ENCODE results near the gene HIPK2. TPM values are rescaled to one million over a fixed set of nuclear protein-coding genes. Genes with fewer than 3 reads are reported as not detected.

HIPK2 gene
- total and polyA plus RNA-seq, 2 donors, result 8.5 to 9.8 TPM

GRCh38 chr7:139589474-139589873 lies 188.3 kb downstream of the HIPK2 start:
- Histone ChIP-seq H3K27ac (ENCODE audit: low read depth) (no peak overlapping the region), H3K4me1 (ENCODE audit: insufficient read depth) (no peaks in the 10 kb centered on the region), H3K4me3 (ENCODE audit: low read depth, low read length) (no peak overlapping the region), H3K36me3 (ENCODE audit: insufficient read depth) (no peaks in the 10 kb centered on the region)
- WGBS, result 90% methylated on average over 1 of the region's 1 CpG
- DNase-seq (ENCODE audit: extremely low spot score), result no peak

- Histone ChIP-seq H3K36me3 (ENCODE audit: insufficient read depth) (no peaks in the 10 kb centered on the region), H3K4me3 (ENCODE audit: low read depth, low read length) (no peak overlapping the region), H3K4me1 (ENCODE audit: insufficient read depth) (no peaks in the 10 kb centered on the region), H3K27ac (ENCODE audit: low read depth) (no peak overlapping the region)
- 51% methylated on average over 7 of the region's 7 CpGs for WGBS
- DNase-seq (ENCODE audit: extremely low spot score), result no peak
These were observed 189.2 kb downstream of the HIPK2 start for GRCh38 chr7:139588632-139589031.

DNA sequence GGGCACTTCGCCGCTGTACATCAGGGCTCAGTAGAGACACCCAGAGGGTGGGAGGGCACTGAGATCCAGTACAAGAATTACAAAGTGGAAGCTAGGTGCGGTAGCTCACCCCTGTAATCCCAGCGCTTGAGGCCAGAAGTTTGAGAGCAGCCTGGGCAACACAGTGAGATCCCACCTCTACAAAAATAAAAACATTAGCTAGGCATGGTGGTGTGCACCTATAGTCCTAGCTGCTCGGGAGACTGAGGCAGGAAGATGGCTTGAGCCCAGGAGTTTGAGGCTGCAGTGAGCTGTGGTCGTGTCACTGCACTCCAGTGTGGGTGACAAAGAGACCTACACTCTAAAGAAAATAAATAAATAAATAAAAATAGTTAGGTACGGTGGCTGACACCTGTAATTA lies 190.3 kb downstream of the HIPK2 start:
- Histone ChIP-seq H3K4me3 (ENCODE audit: low read depth, low read length) (no peak overlapping the region), H3K27ac (ENCODE audit: low read depth) (no peak overlapping the region), H3K36me3 (ENCODE audit: insufficient read depth) (no peaks in the 10 kb centered on the region), H3K4me1 (ENCODE audit: insufficient read depth) (no peaks in the 10 kb centered on the region)
- 99% methylated on average over 7 of the region's 7 CpGs for WGBS
- no peak for DNase-seq (ENCODE audit: extremely low spot score)

DNA sequence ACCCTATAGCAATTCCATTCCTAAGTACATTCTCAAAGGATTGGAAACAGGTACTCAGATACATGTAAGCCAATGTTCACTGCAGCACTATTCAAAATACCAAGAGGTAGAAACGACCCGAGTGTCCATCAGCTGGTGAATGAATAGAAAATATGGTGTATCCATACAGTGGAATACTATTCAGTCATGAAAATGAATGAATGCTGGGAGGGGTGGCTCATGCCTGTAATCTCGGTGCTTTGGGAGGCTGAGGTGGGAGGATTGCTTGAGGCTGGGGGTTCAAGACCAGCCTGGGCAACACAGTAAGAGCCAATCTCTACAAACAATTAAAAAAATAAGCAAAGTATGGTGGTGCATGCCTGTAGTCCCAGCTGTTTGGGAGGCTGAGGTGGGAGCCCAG lies 191.5 kb downstream of the HIPK2 start:
- 98% methylated on average over 3 of the region's 3 CpGs for WGBS
- no peak for DNase-seq (ENCODE audit: extremely low spot score)
- H3K4me3 ChIP-seq (ENCODE audit: low read depth, low read length), result no peak overlapping the region
- no peaks in the 10 kb centered on the region for H3K4me1 ChIP-seq (ENCODE audit: insufficient read depth)
- H3K36me3 ChIP-seq (ENCODE audit: insufficient read depth), result peaks cover 3% of the 10 kb centered on the region
- H3K27ac ChIP-seq (ENCODE audit: low read depth), result no peak overlapping the region

- Histone ChIP-seq H3K4me1 (ENCODE audit: insufficient read depth) (no peaks in the 10 kb centered on the region), H3K27ac (ENCODE audit: low read depth) (no peak overlapping the region), H3K36me3 (ENCODE audit: insufficient read depth) (peaks cover 3% of the 10 kb centered on the region), H3K4me3 (ENCODE audit: low read depth, low read length) (no peak overlapping the region)
- WGBS, result 78% methylated on average over 5 of the region's 5 CpGs
- DNase-seq (ENCODE audit: extremely low spot score), result no peak
These were observed 192.8 kb downstream of the HIPK2 start for GRCh38 chr7:139585042-139585441.

- no peaks in the 10 kb centered on the region for H3K4me1 ChIP-seq (ENCODE audit: insufficient read depth)
- H3K4me3 ChIP-seq (ENCODE audit: low read depth, low read length), result no peak overlapping the region
- 94% methylated on average over 15 of the region's 15 CpGs for WGBS
- DNase-seq (ENCODE audit: extremely low spot score), result no peak
- peaks cover 3% of the 10 kb centered on the region for H3K36me3 ChIP-seq (ENCODE audit: insufficient read depth)
- no peak overlapping the region for H3K27ac ChIP-seq (ENCODE audit: low read depth)
These were observed 193.8 kb downstream of the HIPK2 start for GRCh38 chr7:139583826-139584553.

- Histone ChIP-seq H3K4me3 (ENCODE audit: low read depth, low read length) (no peak overlapping the region), H3K36me3 (ENCODE audit: insufficient read depth) (peaks cover 3% of the 10 kb centered on the region), H3K4me1 (ENCODE audit: insufficient read depth) (no peaks in the 10 kb centered on the region), H3K27ac (ENCODE audit: low read depth) (no peak overlapping the region)
- DNase-seq (ENCODE audit: extremely low spot score), result no peak
- WGBS, result 92% methylated on average over 14 of the region's 14 CpGs
These were observed 195.1 kb downstream of the HIPK2 start for GRCh38 chr7:139582671-139583155.

DNA sequence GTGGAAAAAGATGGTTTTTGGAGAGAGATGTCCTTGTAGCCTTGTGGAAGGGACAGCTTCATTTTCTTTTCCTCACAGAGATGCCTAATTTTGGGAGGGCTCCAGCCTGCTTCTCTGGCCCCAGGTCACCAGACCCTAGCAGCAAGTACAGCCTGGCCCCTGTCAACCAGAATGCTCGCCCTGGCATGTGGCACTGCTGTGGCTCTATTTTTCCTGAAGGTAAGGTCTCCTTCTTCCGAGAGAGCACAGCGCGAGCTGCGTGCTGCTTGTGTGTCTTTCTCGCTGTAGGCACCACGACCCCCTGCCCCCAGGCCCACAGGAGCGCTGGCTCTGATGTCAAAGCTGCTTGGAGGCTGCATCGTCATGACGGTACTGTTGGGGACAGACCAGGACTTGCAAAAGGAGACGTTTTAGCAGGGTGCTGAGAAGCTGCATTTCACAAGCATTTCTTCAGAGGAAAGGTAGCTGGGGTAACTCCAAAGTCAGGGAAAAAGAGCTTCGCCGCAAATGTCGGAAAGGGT lies 195.6 kb downstream of the HIPK2 start:
- 91% methylated on average over 14 of the region's 14 CpGs for WGBS
- Histone ChIP-seq H3K4me1 (ENCODE audit: insufficient read depth) (no peaks in the 10 kb centered on the region), H3K36me3 (ENCODE audit: insufficient read depth) (peaks cover 3% of the 10 kb centered on the region), H3K4me3 (ENCODE audit: low read depth, low read length) (no peak overlapping the region), H3K27ac (ENCODE audit: low read depth) (no peak overlapping the region)
- no peak for DNase-seq (ENCODE audit: extremely low spot score)

DNA sequence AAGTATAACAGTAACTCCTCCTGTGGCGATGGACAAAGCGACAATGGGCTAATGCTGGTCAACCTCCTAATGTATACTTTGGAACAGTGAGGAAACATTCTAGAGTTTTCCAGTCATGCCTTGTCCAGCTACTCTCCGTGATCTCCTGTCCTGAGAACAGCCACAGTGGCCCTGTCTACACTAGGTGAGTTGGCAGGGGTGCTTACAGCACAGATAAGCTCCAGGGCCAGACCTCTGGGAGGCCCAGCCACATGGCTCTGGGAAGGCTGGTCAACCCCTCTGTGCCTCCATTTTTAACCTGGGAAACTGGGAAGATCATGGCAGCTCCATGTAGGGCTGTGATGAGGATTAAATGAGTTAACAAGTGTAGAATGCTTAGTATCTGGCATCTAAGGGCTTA lies 197.4 kb downstream of the HIPK2 start:
- no peak for DNase-seq (ENCODE audit: extremely low spot score)
- Histone ChIP-seq H3K4me3 (ENCODE audit: low read depth, low read length) (no peak overlapping the region), H3K36me3 (ENCODE audit: insufficient read depth) (peaks cover 3% of the 10 kb centered on the region), H3K4me1 (ENCODE audit: insufficient read depth) (no peaks in the 10 kb centered on the region), H3K27ac (ENCODE audit: low read depth) (no peak overlapping the region)
- WGBS, result 94% methylated on average over 3 of the region's 3 CpGs

DNA sequence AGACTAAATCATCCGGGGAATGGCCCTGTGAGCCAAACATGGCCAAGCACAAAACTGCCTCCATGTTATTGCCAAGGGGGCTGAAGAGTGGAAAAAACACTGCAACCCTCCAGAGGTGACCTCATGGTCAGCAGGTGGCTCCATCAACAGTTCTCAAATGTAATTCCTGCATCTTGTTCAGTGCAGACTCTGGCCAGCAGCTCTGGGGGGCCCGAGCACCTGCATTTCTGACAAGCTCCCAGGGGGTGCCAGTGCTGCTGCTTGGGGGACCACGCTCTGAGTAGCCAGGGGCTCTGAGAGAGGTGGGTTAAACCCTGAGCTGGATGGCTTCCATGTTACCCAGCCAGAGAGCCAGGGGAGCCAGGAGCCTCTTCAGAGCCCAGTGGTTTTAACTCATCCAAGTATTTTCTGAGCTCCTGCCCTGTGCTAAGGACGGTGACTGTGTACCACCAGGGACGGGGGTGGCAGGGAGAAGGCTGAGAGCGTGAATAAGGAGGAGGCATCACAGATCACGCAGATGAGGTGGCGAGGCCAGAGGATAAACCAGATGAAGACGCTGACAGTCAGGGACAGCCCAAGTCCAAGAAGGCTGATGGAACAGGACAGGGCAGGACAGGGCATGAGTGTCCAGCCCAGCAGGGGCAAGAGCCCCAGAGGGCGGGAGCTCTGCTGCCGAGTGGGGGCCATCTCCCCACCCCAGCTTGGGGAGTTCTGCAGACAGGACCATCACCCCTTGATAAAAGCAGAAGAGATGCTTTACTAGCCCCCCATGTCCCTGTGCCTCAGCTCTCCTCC lies 201.4 kb downstream of the HIPK2 start:
- DNase-seq (ENCODE audit: extremely low spot score), result no peak
- no peak overlapping the region for H3K27ac ChIP-seq (ENCODE audit: low read depth)
- H3K36me3 ChIP-seq (ENCODE audit: insufficient read depth), result peaks cover 3% of the 10 kb centered on the region
- WGBS, result 94% methylated on average over 11 of the region's 11 CpGs
- H3K4me3 ChIP-seq (ENCODE audit: low read depth, low read length), result no peak overlapping the region
- peaks cover 2% of the 10 kb centered on the region for H3K4me1 ChIP-seq (ENCODE audit: insufficient read depth)

DNA sequence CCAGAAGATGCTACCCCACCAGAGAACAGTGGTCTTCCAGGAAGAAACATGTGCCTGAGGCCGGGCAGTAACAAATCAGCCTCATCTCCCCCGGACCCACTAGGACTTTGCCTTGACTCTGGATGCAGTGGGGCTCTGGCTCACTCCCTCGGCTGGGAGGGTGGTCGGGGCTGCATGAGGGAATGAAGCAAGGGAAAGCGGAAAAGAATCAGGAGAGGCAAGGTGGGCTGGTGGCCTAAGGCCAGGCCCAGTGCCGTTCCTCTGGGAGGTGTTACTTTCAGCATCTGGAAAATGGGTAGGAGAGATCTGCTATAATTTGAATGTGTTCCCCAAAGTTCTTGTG lies 202.5 kb downstream of the HIPK2 start:
- Histone ChIP-seq H3K4me3 (ENCODE audit: low read depth, low read length) (no peak overlapping the region), H3K27ac (ENCODE audit: low read depth) (no peak overlapping the region), H3K36me3 (ENCODE audit: insufficient read depth) (peaks cover 3% of the 10 kb centered on the region), H3K4me1 (ENCODE audit: insufficient read depth) (peaks cover 2% of the 10 kb centered on the region)
- no peak for DNase-seq (ENCODE audit: extremely low spot score)
- whole genome bisulfite sequencing, result 93% methylated on average over 6 of the region's 6 CpGs

GRCh38 chr7:139574618-139575337 lies 203.0 kb downstream of the HIPK2 start:
- H3K27ac ChIP-seq (ENCODE audit: low read depth), result no peak overlapping the region
- H3K4me1 ChIP-seq (ENCODE audit: insufficient read depth), result peaks cover 2% of the 10 kb centered on the region
- no peak overlapping the region for H3K4me3 ChIP-seq (ENCODE audit: low read depth, low read length)
- peaks cover 3% of the 10 kb centered on the region for H3K36me3 ChIP-seq (ENCODE audit: insufficient read depth)
- no peak for DNase-seq (ENCODE audit: extremely low spot score)
- 93% methylated on average over 16 of the region's 16 CpGs for WGBS

- no peak for DNase-seq (ENCODE audit: extremely low spot score)
- Histone ChIP-seq H3K4me3 (ENCODE audit: low read depth, low read length) (no peak overlapping the region), H3K36me3 (ENCODE audit: insufficient read depth) (peaks cover 3% of the 10 kb centered on the region), H3K4me1 (ENCODE audit: insufficient read depth) (peaks cover 2% of the 10 kb centered on the region), H3K27ac (ENCODE audit: low read depth) (no peak overlapping the region)
- 92% methylated on average over 9 of the region's 9 CpGs for WGBS
These were observed 203.9 kb downstream of the HIPK2 start for GRCh38 chr7:139573871-139574270.
